ENCODE data around the gene ADCK1. TPM values are rescaled to one million over a fixed set of nuclear protein-coding genes. Genes with fewer than 3 reads are reported as not detected.
"Not testable (repeated sequence)": the region's sequence is repeated elsewhere in the genome, so short reads cannot be mapped to it uniquely, and the experiment has no call there.

Gene ADCK1
- total RNA-seq, 1 donor from 2014 or later: 14.6 TPM

DNA sequence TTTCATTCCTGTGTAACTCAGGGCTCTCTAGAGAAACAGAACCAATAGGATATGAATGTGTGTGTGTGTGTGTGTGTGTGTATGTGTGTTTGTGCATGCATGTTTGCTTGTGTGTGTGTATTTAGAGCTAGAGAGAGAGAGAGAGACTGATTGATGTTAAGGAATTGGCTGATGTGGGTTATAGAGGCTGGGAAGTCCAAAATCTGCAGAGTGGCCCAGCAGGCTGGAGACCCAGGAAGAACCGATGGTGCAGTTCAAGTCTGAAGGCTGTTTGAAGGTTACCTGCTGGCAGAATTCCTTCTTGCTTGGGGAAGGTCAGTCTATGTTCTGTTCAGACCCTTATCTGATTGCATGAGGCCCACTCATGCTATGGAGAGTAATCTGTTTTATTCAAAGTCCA, 64.7 kb downstream of the ADCK1 start:
- DNase-seq (ENCODE audit: low spot score): no peak

DNA sequence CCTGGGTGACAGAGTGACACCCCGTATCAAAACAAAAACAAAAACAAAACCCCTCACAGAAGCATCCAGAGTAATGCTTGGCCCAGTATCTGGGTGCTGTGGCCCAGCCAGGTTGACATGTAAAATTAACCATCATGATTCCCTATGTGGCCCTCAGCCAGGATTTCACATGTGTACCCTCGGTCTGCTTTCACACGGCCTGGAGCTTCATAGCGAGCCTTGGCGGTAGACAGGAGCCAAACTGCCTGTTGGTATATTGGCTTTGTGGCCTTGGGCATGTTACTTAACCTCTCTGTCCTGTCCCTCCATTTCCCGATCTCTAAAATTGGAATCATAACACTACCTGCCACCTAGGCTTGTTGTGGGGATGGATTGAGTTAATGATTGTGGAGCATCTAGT, 65.5 kb downstream of the ADCK1 start:
- DNase-seq (ENCODE audit: low spot score): no peak

DNA sequence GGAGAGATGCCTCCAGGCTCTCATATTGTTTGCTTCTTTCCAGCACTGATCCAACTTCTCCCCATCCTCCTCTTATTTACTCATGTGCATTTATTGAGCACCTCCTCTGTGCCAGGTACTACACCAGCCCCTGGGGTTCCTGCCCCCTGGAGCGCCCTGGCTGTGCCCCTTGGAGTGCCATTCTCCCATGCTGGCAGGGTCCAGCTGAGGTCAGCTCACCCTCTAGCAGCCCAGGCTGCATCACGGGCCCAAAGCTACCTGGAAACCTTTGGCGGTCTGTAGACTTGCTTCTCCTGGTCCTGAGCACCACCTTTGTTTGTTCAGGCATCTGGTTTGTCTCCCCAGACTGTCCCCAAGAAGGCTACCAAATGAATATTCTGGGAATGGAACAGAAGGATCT, 67.0 kb downstream of the ADCK1 start:
- DNase-seq (ENCODE audit: low spot score): no peak

DNA sequence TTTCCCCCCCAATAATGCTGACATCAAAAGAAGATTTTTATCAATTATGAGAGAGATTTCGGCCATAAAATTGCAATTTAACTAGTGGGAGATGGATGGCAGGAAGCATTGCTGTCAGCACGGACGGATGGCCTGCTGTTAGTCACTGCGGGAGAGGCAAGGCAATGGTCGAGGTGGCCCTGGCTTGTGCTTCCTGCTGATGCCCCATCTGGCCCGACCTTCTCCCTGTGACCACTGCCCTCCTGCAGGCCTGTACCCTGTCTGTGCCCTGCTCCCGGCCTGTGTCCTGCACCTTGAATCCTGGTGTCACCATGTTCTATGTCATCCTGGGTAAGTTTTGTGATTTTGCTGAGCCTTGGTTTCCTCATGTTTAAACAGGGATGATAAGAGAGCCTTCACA, 67.6 kb downstream of the ADCK1 start:
- DNase-seq (ENCODE audit: low spot score): no peak

DNA sequence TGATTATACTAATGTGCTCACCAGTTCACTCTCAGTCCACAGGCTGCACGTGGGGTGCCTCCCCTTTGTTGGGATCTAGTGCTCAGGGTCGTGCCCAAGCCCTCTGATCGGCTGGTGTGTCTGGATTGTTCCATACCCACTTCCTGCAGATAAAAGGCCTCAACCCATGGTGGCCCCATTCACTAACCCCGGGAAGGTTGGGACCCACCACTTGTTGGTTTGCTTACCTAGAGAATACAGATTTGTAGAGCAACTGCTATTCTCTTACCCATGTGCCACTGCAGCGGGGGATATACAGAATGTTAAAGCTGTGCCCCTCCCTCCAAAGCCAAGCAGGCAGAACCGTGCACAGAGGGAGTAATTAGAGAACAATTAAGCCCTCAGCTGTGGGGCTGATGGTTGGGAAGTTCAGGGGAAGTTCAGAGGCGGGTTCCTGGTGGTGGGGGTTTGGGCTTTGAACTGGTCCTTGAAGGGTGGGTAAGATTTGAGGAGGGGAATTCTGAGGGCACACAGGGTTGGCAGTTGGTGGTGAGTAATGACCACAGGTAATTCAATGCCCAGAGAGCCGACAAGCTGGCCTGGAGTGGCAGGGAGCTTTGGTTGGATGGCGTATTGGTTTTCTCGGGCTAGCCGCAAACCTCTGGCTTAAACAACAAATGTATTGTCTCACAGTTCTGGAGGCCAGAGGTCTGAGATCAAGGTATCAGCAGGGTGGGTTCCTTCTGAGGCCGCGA, 68.8 kb downstream of the ADCK1 start:
- no peak for DNase-seq (ENCODE audit: low spot score)

DNA sequence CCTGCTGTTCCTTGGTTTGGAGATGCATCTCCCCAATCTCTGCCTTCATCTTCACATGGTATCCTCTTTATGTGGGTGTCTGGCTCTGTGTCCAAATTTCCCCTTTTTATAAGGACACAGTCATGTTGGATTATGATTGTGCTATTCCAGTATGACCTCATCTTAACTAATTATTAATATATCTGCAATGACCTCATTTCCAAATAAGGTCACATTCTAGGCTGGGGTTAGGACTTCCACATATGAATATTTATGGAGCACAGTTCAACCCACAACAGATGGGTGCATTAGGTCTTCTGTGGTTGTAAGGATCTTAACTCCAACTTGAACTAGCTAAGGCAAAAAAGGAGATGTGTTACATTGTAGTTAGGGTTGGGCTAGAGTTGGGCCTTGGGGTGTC, 69.4 kb downstream of the ADCK1 start:
- DNase-seq (ENCODE audit: low spot score): no peak

DNA sequence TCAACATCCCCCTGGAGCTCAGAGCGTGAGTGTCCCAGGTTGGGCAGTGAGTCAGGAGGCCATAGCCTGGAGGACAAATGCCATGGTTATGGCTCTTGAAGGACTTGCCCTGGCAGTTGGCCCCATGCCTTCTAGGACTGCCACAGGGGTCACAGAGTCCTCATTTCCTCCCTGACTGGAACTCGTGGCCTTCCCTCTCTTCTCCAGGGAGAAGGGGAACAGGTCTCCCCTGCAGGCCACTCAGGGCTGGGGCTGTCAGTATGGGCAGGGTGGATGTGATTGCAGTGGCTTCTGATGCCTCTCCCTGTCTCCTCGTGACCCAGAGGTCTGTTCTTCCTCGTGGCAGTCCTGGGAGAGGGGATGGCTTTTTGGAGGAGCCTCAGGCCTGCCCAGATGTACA, 70.7 kb downstream of the ADCK1 start:
- DNase-seq (ENCODE audit: low spot score): no peak

DNA sequence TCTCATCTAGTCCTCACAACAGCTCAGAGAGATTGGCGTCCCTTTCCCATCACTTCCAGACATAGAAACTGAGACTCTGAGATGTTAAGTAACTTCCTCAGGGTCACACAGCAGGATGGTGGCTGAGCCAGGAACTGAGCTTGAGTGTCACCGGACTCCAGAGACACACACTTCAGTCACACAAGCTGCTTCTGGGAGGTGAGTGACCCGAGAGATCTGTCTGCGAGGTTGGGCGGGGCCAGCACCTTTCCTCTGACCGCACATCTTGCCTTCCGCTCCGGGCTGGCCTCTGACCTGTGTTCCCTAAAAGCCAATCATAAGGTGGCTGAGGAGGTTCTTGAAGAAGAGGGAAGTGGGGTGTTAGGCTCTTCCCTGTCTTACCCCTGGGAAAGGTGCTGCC, 72.2 kb downstream of the ADCK1 start:
- no peak for DNase-seq (ENCODE audit: low spot score)

DNA sequence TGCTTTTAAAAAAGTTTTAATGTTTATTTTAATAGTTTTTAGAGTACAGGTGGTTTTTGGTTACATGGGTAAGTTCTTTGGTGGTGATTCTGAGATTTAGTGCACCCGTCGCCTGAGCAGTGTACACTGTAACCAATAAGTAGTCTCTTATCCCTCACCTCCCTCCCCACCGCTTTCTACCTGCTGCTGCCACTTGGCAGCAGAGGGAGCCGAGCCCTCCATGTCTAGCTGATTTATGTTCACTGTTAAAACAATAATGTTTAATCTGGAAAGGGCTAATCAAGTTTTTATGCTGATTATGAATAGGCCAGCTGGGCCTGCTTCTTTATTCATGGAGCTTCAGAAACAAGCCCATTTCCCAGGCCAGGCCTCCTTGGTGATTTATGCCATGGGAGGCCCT, 73.1 kb downstream of the ADCK1 start:
- no peak for DNase-seq (ENCODE audit: low spot score)

DNA sequence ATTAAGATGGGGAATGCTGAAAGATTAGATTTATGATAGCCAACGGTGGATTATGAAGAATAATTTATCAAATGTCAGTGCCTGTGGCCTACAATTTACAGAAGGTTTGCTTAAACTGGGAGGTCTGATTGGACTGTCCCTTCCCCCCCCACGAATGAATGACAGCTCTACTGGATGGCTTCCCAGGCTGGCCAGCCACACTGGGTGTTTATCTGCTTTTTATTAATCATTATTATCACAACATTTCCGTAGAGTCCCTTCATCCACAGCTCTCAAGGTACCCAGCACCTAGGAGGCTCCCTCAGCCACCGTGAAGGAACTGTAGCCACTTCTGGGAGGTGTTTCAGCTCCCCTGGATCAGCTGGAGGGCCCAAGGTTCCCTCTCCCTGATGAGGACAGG, 78.9 kb downstream of the ADCK1 start:
- no peak for DNase-seq (ENCODE audit: low spot score)

DNA sequence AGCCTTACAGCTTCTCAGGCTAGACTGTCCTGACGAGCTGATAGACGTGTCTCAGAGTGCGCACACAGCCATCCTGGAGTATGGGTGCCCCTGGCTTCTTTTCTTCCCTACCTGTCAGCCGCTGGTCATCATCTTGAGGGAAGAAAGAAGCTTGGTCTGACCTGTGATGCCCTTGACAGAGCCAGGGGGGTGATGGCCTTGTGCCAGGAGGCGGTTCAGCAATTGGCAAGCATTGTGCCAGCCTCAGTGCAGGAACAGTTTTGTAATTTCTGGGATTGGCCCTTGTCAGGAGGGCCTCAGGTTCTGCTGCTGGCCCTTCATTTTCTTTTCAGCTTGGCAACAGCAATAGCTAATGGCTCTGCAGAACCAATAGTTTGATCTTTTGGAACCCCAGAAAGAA, 80.1 kb downstream of the ADCK1 start:
- no peak for DNase-seq (ENCODE audit: low spot score)

DNA sequence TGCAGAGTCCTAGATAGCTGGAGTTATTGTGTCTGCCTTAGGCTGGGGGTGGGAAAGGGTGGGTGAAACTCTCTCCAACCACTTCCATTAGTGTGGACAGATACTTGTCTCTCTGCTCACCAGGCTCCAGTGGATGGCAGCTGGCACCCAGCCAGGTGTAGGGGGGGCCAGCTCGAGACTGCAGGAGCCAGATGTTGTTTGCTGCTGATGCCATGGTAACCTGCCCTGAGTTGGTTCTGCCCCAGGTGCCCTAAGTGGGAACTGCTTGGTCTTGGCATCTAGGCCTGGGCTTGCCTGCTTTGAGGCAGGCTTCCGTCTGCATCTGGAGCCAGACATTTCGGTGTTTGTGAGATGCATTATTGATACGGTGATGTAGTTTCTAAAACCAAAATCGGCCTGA, 82.2 kb downstream of the ADCK1 start:
- no peak for DNase-seq (ENCODE audit: low spot score)

DNA sequence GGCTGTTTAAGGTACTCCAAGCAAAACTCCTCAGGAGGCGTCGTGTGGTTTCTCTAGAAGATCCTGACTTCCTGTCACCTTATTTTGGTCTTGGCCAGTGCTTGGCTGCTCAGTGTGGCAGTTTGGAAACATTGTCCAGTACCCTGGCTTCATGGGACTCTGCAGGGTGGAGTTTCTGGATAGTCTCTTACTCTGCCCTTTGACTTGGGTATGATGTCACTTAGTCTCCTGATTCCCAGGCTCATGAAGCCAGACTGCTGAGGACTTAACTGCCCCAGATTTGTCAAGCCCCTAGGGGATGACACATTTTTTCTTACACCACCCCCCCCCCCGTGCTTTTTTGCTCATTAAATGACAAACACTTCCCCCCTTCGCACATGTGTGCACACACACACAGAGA, 82.7 kb downstream of the ADCK1 start:
- DNase-seq (ENCODE audit: low spot score): no peak

DNA sequence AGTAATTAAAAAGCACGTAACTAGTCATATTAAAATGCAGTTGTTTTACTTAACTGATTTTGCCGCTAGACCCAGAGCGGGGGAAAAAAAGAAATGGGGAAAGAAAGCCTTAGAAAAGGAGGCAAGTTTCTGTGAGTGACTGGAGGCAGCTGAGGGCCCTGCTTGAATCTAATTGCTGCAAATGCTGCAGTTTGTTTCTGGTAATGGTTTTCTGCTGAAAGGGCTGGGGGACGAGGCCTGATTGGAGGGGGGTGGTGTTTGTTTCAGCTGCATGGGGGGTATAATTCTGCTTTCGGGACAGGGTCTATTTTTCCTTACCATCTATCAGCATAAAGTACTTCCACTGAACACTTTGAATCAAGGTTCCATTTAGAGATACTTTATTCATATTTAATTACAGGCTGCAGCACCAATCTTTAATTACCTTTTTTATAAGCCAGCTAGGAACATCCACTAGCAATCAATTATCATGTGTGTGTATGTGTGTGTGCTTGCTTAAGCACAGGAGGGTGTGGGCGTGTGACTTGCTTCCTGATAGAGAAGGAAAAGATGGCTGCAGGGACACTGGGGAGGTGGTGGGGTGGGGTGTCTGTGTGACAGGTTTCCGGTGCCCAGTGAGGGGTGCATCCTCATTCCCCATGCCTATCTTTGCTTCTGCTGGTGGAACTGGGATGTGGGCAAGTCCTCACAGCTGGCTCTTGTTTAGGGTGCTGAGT, 83.4 kb downstream of the ADCK1 start:
- DNase-seq (ENCODE audit: low spot score): no peak

DNA sequence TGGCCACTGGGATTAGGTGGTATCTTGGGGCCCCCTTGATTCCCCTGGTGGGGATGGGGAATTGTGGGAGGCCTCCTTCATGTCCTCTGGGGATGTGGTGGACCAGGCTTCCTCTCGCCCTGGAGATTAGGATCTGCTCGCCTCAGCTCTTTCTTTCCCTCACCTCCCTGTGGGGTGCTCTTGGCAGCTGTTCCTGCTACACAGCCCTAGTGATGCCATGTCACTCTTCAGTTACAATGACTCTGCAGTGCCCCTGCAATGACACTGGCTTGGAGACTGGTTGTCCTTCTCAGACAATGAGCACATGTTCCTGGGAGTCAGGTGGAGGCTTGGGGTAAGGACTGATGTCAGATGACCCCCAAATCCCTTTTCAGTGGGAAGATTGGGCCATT, 83.9 kb downstream of the ADCK1 start:
- DNase-seq (ENCODE audit: low spot score): no peak

DNA sequence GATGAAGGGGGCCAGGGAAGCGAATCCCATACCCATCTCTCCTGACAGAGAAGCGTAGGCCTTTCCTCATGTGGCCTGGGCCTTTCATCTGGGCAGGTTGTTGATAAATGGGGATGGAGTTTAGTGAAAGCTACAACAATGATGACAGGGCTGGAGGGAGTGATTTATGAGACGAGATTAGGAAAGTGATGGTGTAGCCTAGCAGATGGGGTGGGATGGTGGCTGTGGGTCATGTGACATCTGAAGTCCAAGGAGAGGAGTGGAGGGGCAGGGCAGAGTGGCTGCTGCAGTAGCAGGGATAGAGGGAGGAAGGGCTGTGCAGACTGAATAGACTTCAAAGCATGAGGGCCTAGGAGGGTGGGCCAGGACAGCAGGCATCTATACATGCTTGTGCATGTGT, 85.5 kb downstream of the ADCK1 start:
- no peak for DNase-seq (ENCODE audit: low spot score)

DNA sequence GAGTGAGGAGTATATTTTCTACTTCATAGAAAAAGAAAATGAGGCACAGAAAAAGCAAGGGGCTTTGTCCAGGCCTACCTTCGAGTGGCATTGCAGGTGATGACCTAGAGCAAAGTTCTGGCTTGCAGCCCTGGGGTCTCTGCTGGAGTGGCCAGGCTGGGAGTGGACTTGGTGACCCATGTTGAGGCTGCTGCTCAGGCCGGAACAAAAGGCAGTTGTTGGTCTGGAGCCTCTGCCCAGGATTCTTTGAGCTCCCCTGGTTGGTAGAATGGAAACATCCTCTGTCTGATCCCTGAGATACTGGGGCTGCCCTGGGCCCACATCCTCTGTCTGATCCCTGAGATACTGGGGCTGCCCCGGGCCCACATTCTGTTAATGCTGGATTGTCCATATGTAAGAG, 86.1 kb downstream of the ADCK1 start:
- no peak for DNase-seq (ENCODE audit: low spot score)

DNA sequence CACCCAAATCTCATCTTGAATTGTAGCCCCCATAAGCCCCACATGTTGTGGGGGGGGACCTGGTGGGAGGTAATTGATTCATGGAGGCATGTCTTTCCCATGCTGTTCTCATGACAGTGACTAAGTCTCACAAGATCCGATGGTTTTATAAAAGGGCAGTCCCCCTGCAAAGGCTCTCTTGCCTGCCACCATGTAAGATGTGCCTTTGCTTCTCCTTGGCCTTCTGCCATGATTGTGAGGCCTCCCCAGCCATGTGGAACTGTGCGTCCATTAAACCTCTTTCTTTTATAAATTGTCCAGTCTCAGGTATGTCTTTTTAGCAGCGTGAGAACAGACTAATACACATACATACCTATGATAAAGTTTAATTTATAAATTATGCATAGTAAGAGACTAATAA, 89.0 kb downstream of the ADCK1 start:
- DNase-seq (ENCODE audit: low spot score): not testable (repeated sequence)

DNA sequence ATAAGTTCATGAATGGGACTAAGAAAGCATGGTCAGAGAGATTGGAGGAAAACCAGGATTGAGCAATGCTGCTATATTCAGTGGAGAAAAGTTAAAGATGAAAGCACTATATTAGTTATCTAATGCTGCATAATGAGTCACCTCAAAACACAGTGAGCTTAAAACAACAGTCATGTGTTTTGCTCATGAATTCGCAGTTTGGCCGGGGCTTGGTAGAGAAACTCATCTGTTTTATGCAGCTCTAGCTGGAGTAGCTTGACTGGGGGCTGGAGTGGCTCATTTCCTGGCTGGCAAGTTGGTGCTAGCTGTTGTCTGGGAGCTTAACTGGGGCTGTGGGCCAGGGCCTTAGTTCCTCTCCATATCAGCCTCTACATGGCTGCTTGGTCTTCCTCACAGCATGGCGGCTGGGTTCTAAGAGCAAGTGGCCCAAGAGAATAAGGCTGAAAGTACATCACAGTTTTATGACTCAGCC, 90.1 kb downstream of the ADCK1 start:
- no peak for DNase-seq (ENCODE audit: low spot score)

DNA sequence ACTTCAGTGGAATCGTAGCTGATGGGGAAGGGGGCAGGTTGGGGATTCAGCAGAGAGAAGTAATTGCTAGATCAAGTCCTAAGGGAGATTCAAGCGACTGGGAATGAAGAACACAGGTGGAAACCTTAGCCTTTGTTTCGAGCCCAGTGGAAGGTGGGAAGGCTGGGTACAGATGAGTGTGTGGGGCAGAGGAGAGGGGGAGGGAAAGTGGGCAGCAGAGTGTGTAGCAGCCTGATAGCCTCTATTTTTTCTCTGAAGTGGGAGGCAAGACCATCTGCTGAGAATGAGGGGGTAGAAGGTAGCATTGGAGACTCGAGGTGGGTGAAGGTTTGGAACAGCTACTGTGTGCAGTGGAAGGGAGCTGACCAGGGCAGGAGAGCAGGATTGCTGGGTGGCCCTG, 91.0 kb downstream of the ADCK1 start:
- no peak for DNase-seq (ENCODE audit: low spot score)

DNA sequence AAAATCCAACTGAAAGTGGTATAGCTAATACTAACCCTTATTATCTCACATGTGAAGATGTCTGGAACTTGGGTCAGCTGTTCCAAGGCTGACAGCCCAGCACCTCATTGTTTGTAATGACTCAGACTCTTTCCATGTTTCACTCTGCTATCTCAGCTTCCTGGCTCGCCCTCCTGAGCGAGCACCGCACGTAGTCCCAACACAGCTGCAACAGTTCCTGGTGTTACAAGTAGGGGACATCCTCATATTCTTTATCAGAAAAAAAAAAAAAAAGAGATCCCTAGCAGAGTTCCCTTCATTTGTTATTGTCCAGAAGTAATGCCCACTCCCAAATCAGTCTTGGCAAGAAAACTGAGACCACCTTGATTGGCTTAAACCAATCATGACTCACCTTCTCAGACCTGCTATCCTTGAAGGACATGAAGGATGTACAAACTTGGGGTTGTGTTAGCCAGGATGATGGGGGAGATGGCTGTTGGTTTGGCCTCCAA, 92.5 kb downstream of the ADCK1 start:
- DNase-seq (ENCODE audit: low spot score): no peak

DNA sequence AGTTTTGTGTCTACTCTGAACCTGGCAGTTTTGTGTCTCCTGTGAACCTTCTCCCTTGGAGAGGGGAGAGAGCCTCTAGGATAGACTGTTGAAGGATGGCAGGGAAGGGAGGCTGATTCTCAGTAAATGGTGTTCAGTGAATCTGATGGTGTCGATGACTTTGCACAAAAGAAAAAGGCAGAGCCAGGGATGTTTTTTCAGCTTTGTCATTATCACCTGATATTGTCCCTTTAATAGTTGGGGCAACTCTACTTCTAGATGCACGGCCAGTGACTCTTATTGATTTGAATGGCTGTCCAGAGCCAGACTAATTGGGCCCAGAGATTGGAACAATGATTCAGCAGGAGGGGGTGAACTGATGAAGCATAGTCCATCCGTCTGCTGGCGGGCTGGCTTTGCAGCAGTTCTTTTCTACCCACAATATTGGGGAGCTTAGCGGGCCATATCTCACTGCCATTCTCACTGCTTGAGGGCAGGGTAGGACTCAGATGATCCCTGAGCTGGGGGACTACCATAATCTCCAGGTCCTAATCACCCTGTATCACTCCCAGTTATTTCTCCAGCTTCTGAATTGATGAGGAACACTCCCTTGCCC, 93.1 kb downstream of the ADCK1 start:
- DNase-seq (ENCODE audit: low spot score): no peak

DNA sequence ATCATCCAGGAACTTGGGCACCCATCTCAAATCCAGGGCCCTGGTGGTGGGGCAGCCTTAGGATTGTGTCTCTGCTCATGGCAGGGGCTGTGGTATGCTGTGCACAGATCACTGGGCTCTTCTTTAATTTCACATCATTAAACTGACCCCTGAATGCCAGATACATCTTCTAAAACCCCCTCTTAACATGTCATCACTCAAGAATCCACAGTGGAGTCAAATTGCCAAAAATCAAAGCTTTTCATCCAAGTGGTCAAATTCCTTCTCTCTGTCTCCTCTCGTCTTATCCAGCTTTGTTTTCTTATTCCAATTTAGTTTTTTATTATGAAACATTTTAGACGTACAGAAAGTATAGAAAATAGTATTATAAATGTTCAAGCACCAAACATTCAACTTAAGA, 97.5 kb downstream of the ADCK1 start:
- no peak for DNase-seq (ENCODE audit: low spot score)
